PC-3 (cell line): ENCODE results near the gene KCNIP4. TPM values are rescaled to one million over a fixed set of nuclear protein-coding genes. Genes with fewer than 3 reads are reported as not detected.

Experiments used
- ATAC-seq: fragments of 200-7000 bp; cut with Tn5 transposase; 2 replicates; pipeline ENCODE4 v1.9.1; 2020; ENCODE audit warnings: mild to moderate bottlenecking, moderate library complexity
- BruUV-seq: library from RNA; stranded (reverse); fragments of 400-500 nt; replicated peaks from 2 replicates; lab custom pipeline; 2021; lab: Mats Ljungman, UMichigan
- CTCF ChIA-PET: fragments of 300-600 bp; sonication (Branson Sonifier 250); formaldehyde crosslinking; loops from one replicate; lab custom pipeline; 2022; ENCODE audit warnings: antibody characterized with exemption; lab: Charles Lee
- POLR2A ChIA-PET: fragments of 300-600 bp; sonication (Branson Sonifier 250); formaldehyde crosslinking; loops from one replicate; lab custom pipeline; 2022; ENCODE audit warnings: antibody characterized with exemption; ENCODE audit not compliant: unreplicated experiment; lab: Charles Lee
- DNase-seq: peaks from one replicate; pipeline ENCODE4 v3.0.0-alpha.2; 2015
- H2AFZ ChIP-seq: fragments of 300-600 bp; sonication (generic); 2 replicates; pipeline ENCODE4 v1.6.0; 2016; ENCODE audit warnings: antibody characterized with exemption, low read length
- H3F3A ChIP-seq: fragments of 300-600 bp; sonication (generic); one replicate; pipeline ENCODE4 v1.6.0; 2017; ENCODE audit warnings: antibody characterized with exemption, low read length, control low read depth, mild to moderate bottlenecking; ENCODE audit not compliant: unreplicated experiment
- H3K27ac ChIP-seq: fragments of 300-600 bp; sonication (generic); 2 replicates; pipeline ENCODE4 v1.5.1; 2016; ENCODE audit warnings: mild to moderate bottlenecking, low read length
- H3K27me3 ChIP-seq: fragments of 300-600 bp; sonication (generic); 2 replicates; pipeline ENCODE4 v1.6.1; 2016; ENCODE audit warnings: low read length, mixed read lengths
- H3K36me3 ChIP-seq: fragments of 300-600 bp; sonication (generic); 2 replicates; pipeline ENCODE4 v1.6.1; 2016; ENCODE audit warnings: low read depth, mixed run types, low read length, mixed read lengths
- H3K4me1 ChIP-seq: fragments of 300-600 bp; sonication (generic); 2 replicates; pipeline ENCODE4 v1.5.1; 2016; ENCODE audit warnings: low read length; ENCODE audit not compliant: insufficient read depth
- H3K4me2 ChIP-seq: fragments of 300-600 bp; sonication (generic); 2 replicates; pipeline ENCODE4 v1.6.0; 2016; ENCODE audit warnings: low read length
- H3K4me3 ChIP-seq: fragments of 300-600 bp; sonication (generic); 2 replicates; pipeline ENCODE4 v1.5.1; 2016; ENCODE audit warnings: mild to moderate bottlenecking, low read length, mixed read lengths
- H3K79me2 ChIP-seq: fragments of 300-600 bp; sonication (generic); 2 replicates; pipeline ENCODE4 v1.6.1; 2017; ENCODE audit warnings: low read length, mixed read lengths
- H3K9ac ChIP-seq: fragments of 300-600 bp; sonication (generic); 2 replicates; pipeline ENCODE4 v1.6.0; 2016; ENCODE audit warnings: mild to moderate bottlenecking, low read length
- H3K9me2 ChIP-seq: fragments of 300-600 bp; sonication (generic); replicated peaks from 2 replicates; pipeline ENCODE4 v1.6.1; 2016; ENCODE audit warnings: mixed run types, low read length, mixed read lengths
- H3K9me3 ChIP-seq: fragments of 300-600 bp; sonication (generic); 2 replicates; pipeline ENCODE4 v1.6.1; 2016; ENCODE audit warnings: low read length, mixed read lengths
- H4K20me1 ChIP-seq: fragments of 300-600 bp; sonication (generic); 2 replicates; pipeline ENCODE4 v1.6.1; 2016; ENCODE audit warnings: low read length, mixed read lengths
- CTCF ChIP-seq: fragments of 300-600 bp; sonication (generic); conservative IDR thresholded peaks from 2 replicates; pipeline ENCODE4 v1.5.1; 2017; ENCODE audit warnings: antibody characterized with exemption, low read depth, mild to moderate bottlenecking, low read length
- EZH2 ChIP-seq: fragments of 300-600 bp; sonication (generic); IDR thresholded peaks from one replicate; pipeline ENCODE4 v1.6.1; 2017; ENCODE audit warnings: antibody characterized with exemption, mild to moderate bottlenecking, low read length; ENCODE audit not compliant: unreplicated experiment
- EZH2phosphoT487 ChIP-seq: fragments of 300-600 bp; sonication (generic); IDR thresholded peaks from 2 replicates; pipeline ENCODE4 v1.6.1; 2018; ENCODE audit warnings: mild to moderate bottlenecking, antibody characterized with exemption, low read length, borderline replicate concordance
- intact Hi-C: fragments of 100-400 bp; cut with micrococcal nuclease; formaldehyde crosslinking; loops from 2 replicates; pipeline ENCODE4 v1.9.0; 2023
- total RNA-seq: library from RNA; depleted of rRNA; stranded (reverse); fragments of >200 nt; gene quantifications from 2 replicates; pipeline ENCODE4 v1.2.3, GENCODE V29; 2014

Gene KCNIP4
- total RNA-seq, 1 experiment from 2014 or later = not detected

GRCh38 chr4:21893136-21893535, 55.4 kb downstream of the KCNIP4 start:
- Histone ChIP-seq H3K79me2 (no peaks in the 10 kb centered on the region), H3K9ac (no peak overlapping the region), H3K4me2 (no peak overlapping the region), H3K36me3 (no peaks in the 10 kb centered on the region), H4K20me1 (no peaks in the 10 kb centered on the region), H3K4me3 (no peak overlapping the region), H3K4me1 (peaks cover 12% of the 10 kb centered on the region), H3K27me3 (no peaks in the 10 kb centered on the region), H3K27ac (no peak overlapping the region), H3F3A (peaks cover 7% of the 10 kb centered on the region), H2AFZ (no peak overlapping the region), H3K9me3 (no peaks in the 10 kb centered on the region), H3K9me2 (no peaks in the 10 kb centered on the region)
- intact Hi-C loops = no loop called here
- BruUV-seq = no TSS peak
- CTCF ChIA-PET = no interaction called here
- TF ChIP-seq EZH2phosphoT487 (no peak), EZH2 (no peak), CTCF (no peak)
- POLR2A ChIA-PET = no interaction called here
- DNase-seq (no peak), ATAC-seq (no peak)

- no peak for DNase-seq
- Histone ChIP-seq H3K36me3 (no peaks in the 10 kb centered on the region), H3K27ac (no peak overlapping the region), H3K4me1 (peaks cover 32% of the 10 kb centered on the region), H3K9me2 (no peaks in the 10 kb centered on the region), H4K20me1 (no peaks in the 10 kb centered on the region), H2AFZ (no peak overlapping the region), H3K4me2 (no peak overlapping the region), H3K9me3 (no peaks in the 10 kb centered on the region), H3K27me3 (no peaks in the 10 kb centered on the region), H3F3A (peaks cover 13% of the 10 kb centered on the region), H3K79me2 (no peaks in the 10 kb centered on the region), H3K4me3 (no peak overlapping the region), H3K9ac (no peak overlapping the region)
- intact Hi-C loops = no loop called here
- no TSS peak for BruUV-seq
- TF ChIP-seq EZH2 (no peak), EZH2phosphoT487 (no peak), CTCF (no peak)
- no peak for ATAC-seq
- CTCF ChIA-PET = no interaction called here
- POLR2A ChIA-PET = no interaction called here
Measured at GRCh38 chr4:21890231-21890630, 58.3 kb downstream of the KCNIP4 start.

GRCh38 chr4:21888195-21888976, 60.2 kb downstream of the KCNIP4 start:
- no peaks in the 10 kb centered on the region for H3K36me3 ChIP-seq
- no peaks in the 10 kb centered on the region for H3K9me3 ChIP-seq
- H3K9me2 ChIP-seq = no peaks in the 10 kb centered on the region
- H3K4me2 ChIP-seq = peak overlapping the region; percentile 56
- DNase-seq = peak; percentile 90
- POLR2A ChIA-PET = no interaction called here
- H3K4me1 ChIP-seq = peaks cover 35% of the 10 kb centered on the region
- peak overlapping the region; percentile 94 for H3K27ac ChIP-seq
- no peaks in the 10 kb centered on the region for H3K27me3 ChIP-seq
- TF ChIP-seq CTCF = no peak
- no peak for TF ChIP-seq EZH2phosphoT487
- no peak for TF ChIP-seq EZH2
- H3K9ac ChIP-seq = peak overlapping the region; percentile 35
- H3K79me2 ChIP-seq = no peaks in the 10 kb centered on the region
- CTCF ChIA-PET = no interaction called here
- peaks cover 13% of the 10 kb centered on the region for H3F3A ChIP-seq
- H4K20me1 ChIP-seq = no peaks in the 10 kb centered on the region
- intact Hi-C loops = loop anchor here (1.0 to 2.0 kb wide), 2 partner anchors 13 to 98 kb away; no protein-coding TSS in a partner anchor
- peak; percentile 98 for ATAC-seq
- peak overlapping the region; percentile 33 for H3K4me3 ChIP-seq
- no peak overlapping the region for H2AFZ ChIP-seq
- no TSS peak for BruUV-seq
